BJ (cell line): ENCODE measurements around the gene ENPP7. TPM values are rescaled to one million over a fixed set of nuclear protein-coding genes. Genes with fewer than 3 reads are reported as not detected.

Source experiments
- CTCF ChIA-PET: fragments of 350-600 bp; formaldehyde crosslinking; extraction: SDS; loops from one replicate; lab custom pipeline; 2021; ENCODE audit warnings: antibody characterized with exemption, inconsistent platforms; lab: Yijun Ruan, JAX
- POLR2A ChIA-PET: fragments of 300-600 bp; sonication (Branson Sonifier 250); formaldehyde crosslinking; extraction: SDS; loops from one replicate; lab custom pipeline; 2021; ENCODE audit warnings: antibody characterized with exemption; lab: Charles Lee
- DNase-seq: peaks from one replicate; pipeline ENCODE4 v3.0.0-alpha.2; 2011; ENCODE audit warnings: low read depth
- H3K27me3 ChIP-seq: 2 replicates; pipeline ENCODE4 v1.6.0; 2011; ENCODE audit warnings: low read length; ENCODE audit not compliant: control insufficient read depth, insufficient read depth
- H3K36me3 ChIP-seq: 2 replicates; pipeline ENCODE4 v1.5.1; 2011; ENCODE audit warnings: low read length; ENCODE audit not compliant: control insufficient read depth, insufficient read depth
- H3K4me3 ChIP-seq: 2 replicates; pipeline ENCODE4 v1.5.1; 2011; ENCODE audit warnings: low read depth, mild to moderate bottlenecking, control low read depth, low read length
- polyA plus RNA-seq: library from polyadenylated mRNA; depleted of rRNA; stranded (reverse); fragments of >200 nt; gene quantifications from 2 replicates; pipeline ENCODE4 v1.2.3, GENCODE V29; 2011
- TF ChIP-seq, protein P1 (sequence below): IDR thresholded peaks from 2 replicates; pipeline ENCODE4 v1.5.1; 2011; ENCODE audit warnings: low read depth, mild to moderate bottlenecking, control low read depth, inconsistent platforms, low read length, moderate library complexity; ENCODE audit not compliant: insufficient read depth

Gene ENPP7
- polyA plus RNA-seq, 1 experiment = not detected

DNA sequence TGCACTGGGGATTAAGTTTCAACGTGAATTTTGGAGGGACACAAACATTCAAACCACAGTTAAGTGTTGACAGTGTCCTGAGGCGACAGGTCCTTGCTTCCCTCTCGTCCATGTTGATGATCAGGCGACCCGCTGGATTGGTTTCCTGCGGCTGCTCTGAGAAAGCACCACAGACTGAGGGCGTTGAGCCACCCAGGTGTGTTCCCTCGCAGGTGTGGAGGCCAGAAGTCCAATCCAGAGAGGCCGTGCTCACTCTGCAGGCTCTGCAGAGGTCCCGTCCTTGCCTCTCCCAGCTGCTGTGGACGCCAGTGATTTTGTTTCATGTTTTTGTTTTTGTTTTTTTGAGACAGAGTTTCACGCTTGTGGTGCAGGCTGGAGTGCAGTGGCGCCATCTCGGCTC lies 24.8 kb downstream of the ENPP7 start:
- peaks cover 5% of the 10 kb centered on the region; the same call in 1 of the 2 replicates for H3K27me3 ChIP-seq
- DNase-seq = no peak
- CTCF ChIA-PET = interaction anchor here (1.2 kb wide), 1 partner anchor 14 kb away, joined by 3 read pairs; no protein-coding TSS in a partner anchor
- POLR2A ChIA-PET = no interaction called here
- no peak overlapping the region for H3K4me3 ChIP-seq
- H3K36me3 ChIP-seq = no peaks in the 10 kb centered on the region
- TF ChIP-seq, protein P1, sequence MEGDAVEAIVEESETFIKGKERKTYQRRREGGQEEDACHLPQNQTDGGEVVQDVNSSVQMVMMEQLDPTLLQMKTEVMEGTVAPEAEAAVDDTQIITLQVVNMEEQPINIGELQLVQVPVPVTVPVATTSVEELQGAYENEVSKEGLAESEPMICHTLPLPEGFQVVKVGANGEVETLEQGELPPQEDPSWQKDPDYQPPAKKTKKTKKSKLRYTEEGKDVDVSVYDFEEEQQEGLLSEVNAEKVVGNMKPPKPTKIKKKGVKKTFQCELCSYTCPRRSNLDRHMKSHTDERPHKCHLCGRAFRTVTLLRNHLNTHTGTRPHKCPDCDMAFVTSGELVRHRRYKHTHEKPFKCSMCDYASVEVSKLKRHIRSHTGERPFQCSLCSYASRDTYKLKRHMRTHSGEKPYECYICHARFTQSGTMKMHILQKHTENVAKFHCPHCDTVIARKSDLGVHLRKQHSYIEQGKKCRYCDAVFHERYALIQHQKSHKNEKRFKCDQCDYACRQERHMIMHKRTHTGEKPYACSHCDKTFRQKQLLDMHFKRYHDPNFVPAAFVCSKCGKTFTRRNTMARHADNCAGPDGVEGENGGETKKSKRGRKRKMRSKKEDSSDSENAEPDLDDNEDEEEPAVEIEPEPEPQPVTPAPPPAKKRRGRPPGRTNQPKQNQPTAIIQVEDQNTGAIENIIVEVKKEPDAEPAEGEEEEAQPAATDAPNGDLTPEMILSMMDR = no peak

DNA sequence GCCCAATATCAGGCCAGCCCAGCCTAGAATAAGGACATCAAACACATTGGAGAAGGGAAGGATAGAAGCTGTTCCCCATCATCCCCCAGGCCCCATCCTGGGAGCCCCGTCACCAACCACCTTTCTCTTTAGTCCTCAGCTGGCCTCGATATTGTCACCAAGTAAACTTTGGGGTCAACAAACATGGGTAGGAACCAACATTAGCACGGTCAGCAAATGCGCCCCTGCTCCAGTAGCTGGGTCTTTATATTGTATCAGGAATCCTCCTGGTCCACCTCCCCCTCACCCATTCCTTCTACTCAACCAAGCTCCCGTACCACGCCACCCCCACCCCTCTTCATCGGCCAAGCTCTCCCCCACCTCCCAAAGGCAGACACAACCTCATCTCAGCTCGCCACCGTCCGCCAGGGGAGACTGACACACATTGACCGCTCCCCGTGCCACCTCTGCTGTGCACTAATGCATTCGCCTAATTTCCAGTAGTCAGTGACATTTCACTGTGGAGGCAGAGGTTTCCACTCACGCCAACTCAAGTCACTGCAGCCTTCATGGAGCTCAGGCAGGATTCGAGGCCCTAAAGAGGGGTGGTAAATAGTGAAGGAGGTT lies 26.5 kb downstream of the ENPP7 start:
- no peak for DNase-seq
- ChIA-PET CTCF (interaction anchor here (1.4 kb wide), 1 partner anchor 13 kb away, joined by 4 read pairs; no protein-coding TSS in a partner anchor), POLR2A (no interaction called here)
- Histone ChIP-seq H3K36me3 (no peaks in the 10 kb centered on the region), H3K4me3 (no peak overlapping the region), H3K27me3 (peaks cover 3% of the 10 kb centered on the region; the same call in 1 of the 2 replicates)
- TF ChIP-seq, protein P1 = no peak

GRCh38 chr17:79758271-79758670 lies 27.5 kb downstream of the ENPP7 start:
- H3K36me3 ChIP-seq = no peaks in the 10 kb centered on the region
- TF ChIP-seq, protein P1 = no peak
- DNase-seq = no peak
- CTCF ChIA-PET = interaction anchor here (1.3 to 2.8 kb wide), 3 partner anchors 12 to 17 kb away, joined by 3 to 12 read pairs (median 4); no protein-coding TSS in a partner anchor
- H3K27me3 ChIP-seq = peaks cover 3% of the 10 kb centered on the region; the same call in 1 of the 2 replicates
- POLR2A ChIA-PET = no interaction called here
- H3K4me3 ChIP-seq = no peak overlapping the region

DNA sequence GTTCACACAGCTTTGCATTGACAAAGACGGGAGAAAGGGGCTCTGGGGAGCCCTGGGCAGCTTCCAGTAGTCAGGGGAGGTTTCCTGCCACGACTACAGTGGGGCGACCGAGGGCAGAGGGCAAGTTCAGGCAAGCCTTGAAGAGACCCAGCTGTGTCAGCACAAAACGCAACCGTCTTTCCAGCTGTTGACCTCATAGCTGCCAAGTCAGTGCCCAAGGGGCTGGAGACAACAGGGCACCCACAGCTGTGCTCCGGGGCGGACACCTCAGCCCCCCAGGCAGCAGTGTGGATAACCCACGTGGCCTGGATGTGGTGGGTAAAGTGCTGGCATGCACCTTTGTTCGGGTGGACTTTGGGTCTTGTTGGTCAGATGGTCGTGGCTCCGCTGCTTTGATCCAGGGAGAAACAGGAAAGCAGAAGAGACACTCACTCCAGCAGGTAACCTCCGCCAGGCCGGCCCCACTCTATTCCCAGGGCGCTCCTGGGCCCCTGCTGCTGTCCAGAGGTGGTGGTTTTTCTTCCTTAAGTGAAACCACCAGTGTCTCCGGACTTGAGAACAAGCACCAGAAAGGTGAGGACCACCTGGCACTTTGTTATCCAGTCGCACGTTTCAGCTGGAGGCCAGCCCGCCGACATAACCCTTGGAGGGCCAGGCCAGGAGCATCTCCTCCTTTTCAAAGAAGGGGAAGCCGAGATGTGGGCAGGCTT lies 29.6 kb downstream of the ENPP7 start:
- no peak for DNase-seq
- H3K36me3 ChIP-seq = no peaks in the 10 kb centered on the region
- CTCF ChIA-PET = interaction anchor here (0.6 to 2.8 kb wide), 2 partner anchors 14 to 19 kb away, joined by 3 to 12 read pairs; no protein-coding TSS in a partner anchor
- POLR2A ChIA-PET = no interaction called here
- no peak overlapping the region for H3K4me3 ChIP-seq
- TF ChIP-seq, protein P1 = no peak
- peaks cover 3% of the 10 kb centered on the region; the same call in 1 of the 2 replicates for H3K27me3 ChIP-seq

DNA sequence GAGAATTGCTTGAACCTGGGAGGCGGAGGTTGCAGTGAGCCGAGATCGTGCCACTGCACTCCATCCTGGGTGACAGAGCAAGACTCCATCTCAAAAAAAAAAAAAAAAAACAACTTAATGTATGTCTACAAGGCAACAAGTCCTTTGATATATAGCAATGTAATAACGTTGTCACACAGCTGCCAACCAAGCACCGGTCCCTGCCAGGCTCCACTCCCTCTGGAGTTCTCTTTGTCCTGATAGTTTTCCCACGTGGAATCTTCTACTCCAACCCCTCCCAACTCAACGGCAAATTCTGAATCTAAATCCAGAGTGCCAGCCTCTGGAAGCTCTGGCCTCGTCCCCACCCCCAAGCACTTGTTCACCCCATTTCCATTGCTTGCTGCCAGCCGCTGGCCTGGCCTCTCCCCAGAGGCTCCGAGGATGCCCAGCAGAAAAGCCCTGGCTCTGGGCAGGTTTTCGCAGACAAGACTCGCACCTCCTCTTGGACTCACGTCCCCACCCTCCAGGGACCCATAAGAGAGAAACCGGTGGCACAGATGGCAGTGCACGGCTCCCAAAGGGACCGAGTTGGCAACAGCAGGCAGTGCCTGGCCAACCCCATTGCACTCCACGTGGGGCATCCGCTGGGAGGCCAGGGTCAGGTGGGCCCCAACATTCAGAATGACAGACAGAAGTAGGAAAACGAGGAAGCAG lies 31.3 kb downstream of the ENPP7 start:
- Histone ChIP-seq H3K4me3 (no peak overlapping the region), H3K36me3 (no peaks in the 10 kb centered on the region), H3K27me3 (peaks cover 2% of the 10 kb centered on the region; the same call in 1 of the 2 replicates)
- TF ChIP-seq, protein P1 = no peak
- POLR2A ChIA-PET = no interaction called here
- DNase-seq = no peak
- CTCF ChIA-PET = no interaction called here
